GM23338 (cell line): Measurements from ENCODE around the gene SLC28A1. TPM values are rescaled to one million over a fixed set of nuclear protein-coding genes. Genes with fewer than 3 reads are reported as not detected.

ENCODE experiments used
- ATAC-seq: fragments of 200-7000 bp; cut with Tn5 transposase; 3 replicates; pipeline ENCODE4 v1.9.1; 2020
- DNase-seq: peaks from one replicate; pipeline ENCODE4 v3.0.0-alpha.2; 2015; ENCODE audit warnings: low spot score
- H2AFZ ChIP-seq: fragments of 200-600 bp; sonication (generic); 2 replicates; pipeline ENCODE4 v1.8.0; 2016; ENCODE audit warnings: antibody characterized with exemption, mild to moderate bottlenecking, moderate library complexity
- H3F3A ChIP-seq: fragments of 200-600 bp; sonication (generic); replicated peaks from 2 replicates; pipeline ENCODE4 v1.8.0; 2017; ENCODE audit warnings: antibody characterized with exemption, mixed run types, low read depth
- H3K27ac ChIP-seq: fragments of 200-600 bp; sonication (generic); 2 replicates; pipeline ENCODE4 v1.6.1; 2016; ENCODE audit warnings: low read depth
- H3K27me3 ChIP-seq: fragments of 200-600 bp; sonication (generic); 2 replicates; pipeline ENCODE4 v1.8.0; 2016; ENCODE audit warnings: mild to moderate bottlenecking, mixed run types, moderate library complexity; ENCODE audit not compliant: insufficient read depth
- H3K36me3 ChIP-seq: fragments of 200-600 bp; sonication (generic); 2 replicates; pipeline ENCODE4 v1.8.0; 2016; ENCODE audit warnings: mild to moderate bottlenecking; ENCODE audit not compliant: insufficient read depth
- H3K4me1 ChIP-seq: fragments of 200-600 bp; sonication (generic); 2 replicates; pipeline ENCODE4 v1.8.0; 2016; ENCODE audit warnings: mild to moderate bottlenecking, moderate library complexity; ENCODE audit not compliant: insufficient read depth
- H3K4me2 ChIP-seq: fragments of 200-600 bp; sonication (generic); 2 replicates; pipeline ENCODE4 v1.7.1; 2017; ENCODE audit warnings: mixed run types
- H3K4me3 ChIP-seq: fragments of 200-600 bp; sonication (generic); 2 replicates; pipeline ENCODE4 v1.6.1; 2016; ENCODE audit warnings: mixed run types
- H3K79me2 ChIP-seq: fragments of 200-600 bp; sonication (generic); replicated peaks from 2 replicates; pipeline ENCODE4 v1.8.0; 2017; ENCODE audit warnings: mild to moderate bottlenecking; ENCODE audit not compliant: insufficient read depth
- H3K9me2 ChIP-seq: fragments of 200-600 bp; sonication (generic); 2 replicates; pipeline ENCODE4 v1.8.0; 2017; ENCODE audit not compliant: insufficient read depth
- H4K20me1 ChIP-seq: fragments of 200-600 bp; sonication (generic); replicated peaks from 2 replicates; pipeline ENCODE4 v1.8.0; 2017; ENCODE audit warnings: mild to moderate bottlenecking; ENCODE audit not compliant: insufficient read depth
- H3K27ac Mint-ChIP-seq: 2 replicates; pipeline ENCODE4 v1.8.0; 2020; ENCODE audit warnings: inconsistent platforms, mild to moderate bottlenecking, moderate library complexity, mixed read lengths
- H3K27me3 Mint-ChIP-seq: 3 replicates; pipeline ENCODE4 v1.8.0; 2022; ENCODE audit warnings: low read depth, mild to moderate bottlenecking, moderate library complexity, mixed read lengths, inconsistent platforms; ENCODE audit not compliant: insufficient read depth, poor library complexity
- H3K36me3 Mint-ChIP-seq: 3 replicates; pipeline ENCODE4 v1.8.0; 2021; ENCODE audit warnings: low read depth, mild to moderate bottlenecking, inconsistent platforms, moderate library complexity, mixed read lengths
- H3K4me1 Mint-ChIP-seq: 3 replicates; pipeline ENCODE4 v1.8.0; 2020; ENCODE audit warnings: mild to moderate bottlenecking, inconsistent platforms, mixed read lengths
- H3K4me3 Mint-ChIP-seq: 3 replicates; pipeline ENCODE4 v1.8.0; 2021; ENCODE audit warnings: moderate library complexity, mild to moderate bottlenecking, inconsistent platforms, mixed read lengths
- H3K9me3 Mint-ChIP-seq: 3 replicates; pipeline ENCODE4 v1.8.0; 2020; ENCODE audit warnings: moderate library complexity, mild to moderate bottlenecking, inconsistent platforms, mixed read lengths
- CREB1 ChIP-seq: fragments of 250-450 bp; sonication (Bioruptor Pico); IDR thresholded peaks from 2 replicates; pipeline ENCODE4 v1.5.0; 2020; ENCODE audit warnings: low read depth, mild to moderate bottlenecking, moderate library complexity
- POLR2AphosphoS5 ChIP-seq: IDR thresholded peaks from 2 replicates; pipeline ENCODE4 v1.6.1; 2016; ENCODE audit warnings: antibody characterized with exemption, low read depth
- polyA plus RNA-seq: library from polyadenylated mRNA; unstranded; fragments of >200 nt; fragmentation: Nextera tagmentation; extraction: Ambion mirVana; gene quantifications from 2 replicates; pipeline ENCODE4 v1.2.1, GENCODE V29; 2016
- total RNA-seq: library from RNA; depleted of rRNA; stranded (reverse); fragments of >200 nt; shearing (Covaris generic); gene quantifications from 2 replicates; pipeline ENCODE4 v1.2.3, GENCODE V29; 2014
- TF ChIP-seq, protein P1 (sequence below): fragments of 250-450 bp; sonication (Bioruptor Pico); IDR thresholded peaks from 2 replicates; pipeline ENCODE4 v1.5.0; 2020; ENCODE audit warnings: mild to moderate bottlenecking, moderate library complexity

SLC28A1 gene
- total and polyA plus RNA-seq, 2 experiments from 2014 or later: not detected

DNA sequence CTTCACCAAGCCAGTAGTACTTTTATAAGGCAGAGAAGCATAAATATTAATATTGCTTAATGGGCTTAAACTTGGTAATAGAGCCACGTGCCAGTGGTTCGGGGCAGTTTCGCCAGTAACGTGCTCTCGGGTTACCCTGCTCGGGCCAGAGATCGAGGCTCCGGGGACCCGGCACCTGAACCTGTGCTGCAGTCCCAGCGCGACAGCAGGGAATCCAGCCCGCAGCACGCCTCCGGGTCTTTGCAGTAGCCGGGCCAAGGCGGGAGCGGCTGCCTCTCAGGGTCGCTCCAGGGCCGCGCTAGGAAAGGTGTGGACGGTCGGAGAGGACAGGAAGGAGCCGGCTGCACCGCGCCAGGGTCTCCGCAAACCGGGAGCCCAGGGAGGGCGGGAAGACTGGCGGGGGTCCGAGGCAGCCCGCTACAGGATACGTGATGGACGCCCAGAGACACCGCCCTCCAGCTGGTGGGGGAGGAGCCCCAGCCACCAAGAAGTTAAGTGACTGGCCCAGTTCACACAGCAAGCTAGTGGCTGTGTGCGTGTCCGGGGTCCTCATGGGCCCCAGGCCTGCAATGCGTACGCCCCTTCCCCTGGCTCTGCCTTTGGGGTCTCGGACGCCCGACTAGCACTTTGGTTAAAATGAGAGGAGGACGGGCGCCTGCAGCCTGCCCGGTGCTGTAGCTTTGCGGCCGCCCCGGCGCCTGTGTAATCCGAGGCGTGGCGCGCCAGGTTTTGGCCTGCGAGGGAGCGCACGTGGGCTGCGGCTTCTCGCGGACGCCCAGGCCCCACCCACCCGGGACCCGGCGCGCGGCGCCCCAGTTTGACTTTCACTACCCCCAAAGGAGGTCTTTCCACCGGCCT, 96.0 kb downstream of the SLC28A1 start:
- Histone ChIP-seq H3K27ac (peak overlapping the region; percentile 80), H2AFZ (peak overlapping the region; percentile 86), H4K20me1 (peaks cover 13% of the 10 kb centered on the region), H3K4me1 (0 out of 2 replicates have a peak, but pooled peaks cover 8% of the 10 kb centered on the region), H3K4me3 (peak overlapping the region; percentile 90), H3F3A (0 out of 2 replicates have a peak, but pooled peaks cover 3% of the 10 kb centered on the region), H3K79me2 (peaks cover 14% of the 10 kb centered on the region), H3K4me2 (peak overlapping the region; percentile 82), H3K9me2 (no peaks in the 10 kb centered on the region), H3K27me3 (peaks cover 70% of the 10 kb centered on the region), H3K36me3 (no peaks in the 10 kb centered on the region)
- Mint-ChIP-seq H3K9me3 (no peaks in the 10 kb centered on the region; the same call in 2 of the 3 replicates), H3K36me3 (no peaks in the 10 kb centered on the region; the same call in 2 of the 3 replicates), H3K27ac (0 out of 2 replicates have a peak overlapping the region, but pooled peaks have one; percentile 72), H3K27me3 (peaks cover 51% of the 10 kb centered on the region), H3K4me3 (peak overlapping the region; percentile 85), H3K4me1 (peaks cover 22% of the 10 kb centered on the region)
- peak; percentile 93 for DNase-seq
- TF ChIP-seq, protein P1, sequence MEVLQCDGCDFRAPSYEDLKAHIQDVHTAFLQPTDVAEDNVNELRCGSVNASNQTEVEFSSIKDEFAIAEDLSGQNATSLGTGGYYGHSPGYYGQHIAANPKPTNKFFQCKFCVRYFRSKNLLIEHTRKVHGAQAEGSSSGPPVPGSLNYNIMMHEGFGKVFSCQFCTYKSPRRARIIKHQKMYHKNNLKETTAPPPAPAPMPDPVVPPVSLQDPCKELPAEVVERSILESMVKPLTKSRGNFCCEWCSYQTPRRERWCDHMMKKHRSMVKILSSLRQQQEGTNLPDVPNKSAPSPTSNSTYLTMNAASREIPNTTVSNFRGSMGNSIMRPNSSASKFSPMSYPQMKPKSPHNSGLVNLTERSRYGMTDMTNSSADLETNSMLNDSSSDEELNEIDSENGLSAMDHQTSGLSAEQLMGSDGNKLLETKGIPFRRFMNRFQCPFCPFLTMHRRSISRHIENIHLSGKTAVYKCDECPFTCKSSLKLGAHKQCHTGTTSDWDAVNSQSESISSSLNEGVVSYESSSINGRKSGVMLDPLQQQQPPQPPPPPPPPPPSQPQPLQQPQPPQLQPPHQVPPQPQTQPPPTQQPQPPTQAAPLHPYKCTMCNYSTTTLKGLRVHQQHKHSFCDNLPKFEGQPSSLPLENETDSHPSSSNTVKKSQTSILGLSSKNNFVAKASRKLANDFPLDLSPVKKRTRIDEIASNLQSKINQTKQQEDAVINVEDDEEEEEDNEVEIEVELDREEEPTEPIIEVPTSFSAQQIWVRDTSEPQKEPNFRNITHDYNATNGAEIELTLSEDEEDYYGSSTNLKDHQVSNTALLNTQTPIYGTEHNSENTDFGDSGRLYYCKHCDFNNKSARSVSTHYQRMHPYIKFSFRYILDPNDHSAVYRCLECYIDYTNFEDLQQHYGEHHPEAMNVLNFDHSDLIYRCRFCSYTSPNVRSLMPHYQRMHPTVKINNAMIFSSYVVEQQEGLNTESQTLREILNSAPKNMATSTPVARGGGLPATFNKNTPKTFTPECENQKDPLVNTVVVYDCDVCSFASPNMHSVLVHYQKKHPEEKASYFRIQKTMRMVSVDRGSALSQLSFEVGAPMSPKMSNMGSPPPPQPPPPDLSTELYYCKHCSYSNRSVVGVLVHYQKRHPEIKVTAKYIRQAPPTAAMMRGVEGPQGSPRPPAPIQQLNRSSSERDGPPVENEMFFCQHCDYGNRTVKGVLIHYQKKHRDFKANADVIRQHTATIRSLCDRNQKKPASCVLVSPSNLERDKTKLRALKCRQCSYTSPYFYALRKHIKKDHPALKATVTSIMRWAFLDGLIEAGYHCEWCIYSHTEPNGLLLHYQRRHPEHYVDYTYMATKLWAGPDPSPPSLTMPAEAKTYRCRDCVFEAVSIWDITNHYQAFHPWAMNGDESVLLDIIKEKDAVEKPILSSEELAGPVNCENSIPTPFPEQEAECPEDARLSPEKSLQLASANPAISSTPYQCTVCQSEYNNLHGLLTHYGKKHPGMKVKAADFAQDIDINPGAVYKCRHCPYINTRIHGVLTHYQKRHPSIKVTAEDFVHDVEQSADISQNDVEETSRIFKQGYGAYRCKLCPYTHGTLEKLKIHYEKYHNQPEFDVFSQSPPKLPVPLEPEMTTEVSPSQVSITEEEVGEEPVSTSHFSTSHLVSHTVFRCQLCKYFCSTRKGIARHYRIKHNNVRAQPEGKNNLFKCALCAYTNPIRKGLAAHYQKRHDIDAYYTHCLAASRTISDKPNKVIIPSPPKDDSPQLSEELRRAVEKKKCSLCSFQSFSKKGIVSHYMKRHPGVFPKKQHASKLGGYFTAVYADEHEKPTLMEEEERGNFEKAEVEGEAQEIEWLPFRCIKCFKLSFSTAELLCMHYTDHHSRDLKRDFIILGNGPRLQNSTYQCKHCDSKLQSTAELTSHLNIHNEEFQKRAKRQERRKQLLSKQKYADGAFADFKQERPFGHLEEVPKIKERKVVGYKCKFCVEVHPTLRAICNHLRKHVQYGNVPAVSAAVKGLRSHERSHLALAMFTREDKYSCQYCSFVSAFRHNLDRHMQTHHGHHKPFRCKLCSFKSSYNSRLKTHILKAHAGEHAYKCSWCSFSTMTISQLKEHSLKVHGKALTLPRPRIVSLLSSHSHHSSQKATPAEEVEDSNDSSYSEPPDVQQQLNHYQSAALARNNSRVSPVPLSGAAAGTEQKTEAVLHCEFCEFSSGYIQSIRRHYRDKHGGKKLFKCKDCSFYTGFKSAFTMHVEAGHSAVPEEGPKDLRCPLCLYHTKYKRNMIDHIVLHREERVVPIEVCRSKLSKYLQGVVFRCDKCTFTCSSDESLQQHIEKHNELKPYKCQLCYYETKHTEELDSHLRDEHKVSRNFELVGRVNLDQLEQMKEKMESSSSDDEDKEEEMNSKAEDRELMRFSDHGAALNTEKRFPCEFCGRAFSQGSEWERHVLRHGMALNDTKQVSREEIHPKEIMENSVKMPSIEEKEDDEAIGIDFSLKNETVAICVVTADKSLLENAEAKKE (CRISPR knock-in tag): no peak
- TF ChIP-seq POLR2AphosphoS5 (peak; percentile 69), CREB1 (CRISPR knock-in tag) (peak; percentile 73)
- peak; percentile 68 for ATAC-seq
